ENCODE data around the gene PDIA4. TPM values are rescaled to one million over a fixed set of nuclear protein-coding genes. Genes with fewer than 3 reads are reported as not detected.

The PDIA4 gene
- total and polyA plus RNA-seq, 2 donors from 2014 or later = 69.9 to 159 TPM

GRCh38 chr7:148991536-148991935 is 36.8 kb downstream of the PDIA4 start:
- no peak for FAIRE-seq
- no peak for DNase-seq
- no peak overlapping the region for H3K27ac ChIP-seq (ENCODE audit: low read depth in 2 of 2, low read length in 2 of 2)

DNA sequence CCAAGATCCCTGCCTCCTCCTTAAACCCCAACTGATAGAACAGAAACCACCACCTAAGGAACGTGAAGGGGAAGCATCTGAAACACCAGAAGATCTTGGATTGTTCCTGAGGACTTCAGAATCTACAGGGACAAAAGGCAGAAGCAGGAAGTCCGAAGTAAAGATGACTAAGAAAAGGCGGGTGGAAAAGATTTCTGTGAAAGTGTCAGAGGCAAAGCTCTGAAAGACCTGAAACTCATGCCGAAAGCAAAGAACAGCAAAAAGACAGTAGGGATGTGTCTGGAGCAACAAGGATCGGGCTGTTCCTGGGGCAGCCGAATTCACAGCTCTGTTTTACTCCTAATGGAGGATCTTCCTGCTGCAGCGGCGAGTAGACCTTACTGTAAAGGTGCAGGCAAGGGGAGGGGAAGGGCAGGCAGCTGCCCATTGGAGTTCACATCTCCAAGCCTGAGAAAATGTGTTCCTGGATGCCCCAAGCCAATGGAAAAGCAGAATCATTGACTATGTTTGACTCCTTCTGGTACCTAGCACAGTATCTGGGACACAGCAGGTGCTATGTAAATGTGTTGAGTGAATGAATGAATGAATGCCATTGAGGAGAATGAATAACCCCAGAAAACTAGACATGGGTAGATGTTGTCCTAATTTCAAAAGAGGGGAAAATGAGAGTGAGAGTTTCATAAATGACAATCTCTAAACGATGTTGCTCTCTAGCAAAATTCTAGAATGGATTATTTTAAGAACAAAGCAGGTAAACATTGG is 40.4 kb downstream of the PDIA4 start:
- Histone ChIP-seq H3K27ac (ENCODE audit: low read depth in 2 of 2, low read length in 2 of 2) (peak overlapping the region; percentile 64 to 66), H3K4me3 (ENCODE audit: low read length in 3 of 3) (peak overlapping the region; percentile 86 to 99 (median 93)), H3K36me3 (ENCODE audit: control insufficient read depth in 2 of 3, insufficient read depth in 3 of 3, low read length in 3 of 3) (no peaks in the 10 kb centered on the region), H3K9ac (ENCODE audit: low read length in 3 of 3) (peak overlapping the region; percentile 72 to 99 (median 76)), H3K9me3 (ENCODE audit: control insufficient read depth in 2 of 3, insufficient read depth in 1 of 3, low read length in 3 of 3) (no peaks in the 10 kb centered on the region), H3K4me1 (ENCODE audit: control insufficient read depth in 2 of 3, insufficient read depth in 2 of 3, low read depth in 1 of 3, low read length in 3 of 3) (peaks cover 0 to 7% (median 4%) of the 10 kb centered on the region in 3 donors), H3K27me3 (ENCODE audit: control insufficient read depth, insufficient read depth, low read length) (no peaks in the 10 kb centered on the region)
- no peak for FAIRE-seq
- no peak for TF ChIP-seq CTCF (IDR thresholded peaks at IDR 0.05; ENCODE audit: borderline replicate concordance, extremely low read depth, insufficient read depth)
- intact Hi-C loops (cut with DNase I) = no loop called here
- DNase-seq = peak in 3 of 5 donors; percentile 16 to 56 (median 41)

More at GRCh38 chr7:148991536-148991935, 36.8 kb downstream of the PDIA4 start:
- H3K36me3 ChIP-seq (ENCODE audit: control insufficient read depth in 2 of 3, insufficient read depth in 3 of 3, low read length in 3 of 3) = no peaks in the 10 kb centered on the region
- no peak overlapping the region for H3K4me3 ChIP-seq (ENCODE audit: low read length in 3 of 3)
- H3K9ac ChIP-seq (ENCODE audit: low read length in 3 of 3) = no peak overlapping the region
- TF ChIP-seq CTCF (IDR thresholded peaks at IDR 0.05; ENCODE audit: borderline replicate concordance, extremely low read depth, insufficient read depth) = no peak
- H3K4me1 ChIP-seq (ENCODE audit: control insufficient read depth in 2 of 3, insufficient read depth in 2 of 3, low read depth in 1 of 3, low read length in 3 of 3) = peaks cover 0 to 7% (median 0%) of the 10 kb centered on the region in 3 donors
- no peaks in the 10 kb centered on the region for H3K9me3 ChIP-seq (ENCODE audit: control insufficient read depth in 2 of 3, insufficient read depth in 1 of 3, low read length in 3 of 3)
- intact Hi-C loops (cut with DNase I) = no loop called here
- no peaks in the 10 kb centered on the region for H3K27me3 ChIP-seq (ENCODE audit: control insufficient read depth, insufficient read depth, low read length)

DNA sequence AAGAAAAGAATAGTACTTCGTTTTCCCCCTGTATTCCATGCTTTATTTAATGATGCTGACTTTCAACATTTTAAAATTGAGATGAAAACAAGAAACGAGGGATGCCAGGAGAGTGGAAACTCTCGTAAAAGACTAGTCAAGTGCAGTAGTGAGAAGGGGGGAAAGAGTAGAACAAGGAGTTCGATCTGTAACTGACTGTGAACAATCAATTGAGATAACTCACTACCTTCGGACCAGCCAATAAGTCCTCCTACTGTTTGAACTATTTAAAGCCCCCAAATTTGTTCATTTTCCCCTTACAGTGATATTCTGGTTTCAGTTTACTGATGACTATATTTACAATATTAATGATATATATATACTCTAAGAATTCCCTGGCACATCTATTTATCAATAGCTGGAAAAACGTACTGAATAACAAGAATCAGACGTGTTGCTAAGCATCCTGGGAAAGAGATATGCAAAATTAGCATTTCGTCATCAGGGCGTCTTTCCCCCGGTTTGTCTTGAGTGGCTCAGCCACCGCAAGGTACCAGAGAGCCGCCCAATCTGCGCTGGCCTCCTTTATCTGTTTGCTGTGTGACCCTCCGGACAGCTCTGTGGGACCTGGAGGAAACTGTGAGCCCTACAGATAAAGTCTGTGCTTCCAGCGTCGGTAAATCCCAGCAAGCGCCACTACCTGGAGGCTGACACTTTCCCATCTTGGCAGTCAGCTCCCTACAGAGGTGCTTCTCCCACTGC is 41.1 kb downstream of the PDIA4 start:
- Histone ChIP-seq H3K4me3 (ENCODE audit: low read length in 3 of 3) (peak overlapping the region; percentile 86 to 99 (median 93)), H3K4me1 (ENCODE audit: control insufficient read depth in 2 of 3, insufficient read depth in 2 of 3, low read depth in 1 of 3, low read length in 3 of 3) (peaks cover 0 to 7% (median 4%) of the 10 kb centered on the region in 3 donors), H3K9me3 (ENCODE audit: control insufficient read depth in 2 of 3, insufficient read depth in 1 of 3, low read length in 3 of 3) (no peaks in the 10 kb centered on the region), H3K27ac (ENCODE audit: low read depth in 2 of 2, low read length in 2 of 2) (peak overlapping the region; percentile 64 to 66), H3K27me3 (ENCODE audit: control insufficient read depth, insufficient read depth, low read length) (no peaks in the 10 kb centered on the region), H3K9ac (ENCODE audit: low read length in 3 of 3) (peak overlapping the region; percentile 72 to 99 (median 76)), H3K36me3 (ENCODE audit: control insufficient read depth in 2 of 3, insufficient read depth in 3 of 3, low read length in 3 of 3) (no peaks in the 10 kb centered on the region)
- intact Hi-C loops (cut with DNase I) = no loop called here
- peak; percentile 90 to 96 (median 92) for DNase-seq
- TF ChIP-seq CTCF (IDR thresholded peaks at IDR 0.05; ENCODE audit: borderline replicate concordance, extremely low read depth, insufficient read depth) = no peak
- peak; percentile 80 for FAIRE-seq
